IPS-NIHi7 (cell line): ENCODE measurements around the gene RB1.
"Not testable (repeated sequence)": the region's sequence is repeated elsewhere in the genome, so short reads cannot be mapped to it uniquely, and the experiment has no call there.

Experiments used
- DNase-seq: peaks from one replicate; pipeline ENCODE4 v3.0.0; 2012; ENCODE audit warnings: mixed read lengths; ENCODE audit errors: extremely low spot score

Gene RB1

GRCh38 chr13:48349525-48349924 lies 46.0 kb downstream of the RB1 start:
- DNase-seq = no peak

- DNase-seq = no peak
These were observed 50.0 kb downstream of the RB1 start for GRCh38 chr13:48353590-48353989.

GRCh38 chr13:48355524-48355923 lies 52.0 kb downstream of the RB1 start:
- not testable (repeated sequence) for DNase-seq

GRCh38 chr13:48356750-48357149 lies 53.2 kb downstream of the RB1 start:
- no peak for DNase-seq

- DNase-seq = no peak
These were observed 66.4 kb downstream of the RB1 start for GRCh38 chr13:48369988-48370387.

- DNase-seq = no peak
These were observed 67.3 kb downstream of the RB1 start for GRCh38 chr13:48370815-48371214.

- DNase-seq = no peak
These were observed 74.3 kb downstream of the RB1 start for GRCh38 chr13:48377857-48378256.

- DNase-seq = no peak
These were observed 77.0 kb downstream of the RB1 start for GRCh38 chr13:48380581-48380980.

- DNase-seq = no peak
These were observed 79.8 kb downstream of the RB1 start for GRCh38 chr13:48383384-48383783.

GRCh38 chr13:48386816-48387215 lies 83.3 kb downstream of the RB1 start:
- DNase-seq = no peak

GRCh38 chr13:48391257-48391656 lies 87.7 kb downstream of the RB1 start:
- no peak for DNase-seq

- DNase-seq = no peak
These were observed 89.6 kb downstream of the RB1 start for GRCh38 chr13:48393030-48393697.

GRCh38 chr13:48393698-48394085 lies 90.1 kb downstream of the RB1 start:
- no peak for DNase-seq

- no peak for DNase-seq
These were observed 94.2 kb downstream of the RB1 start for GRCh38 chr13:48397744-48398143.

GRCh38 chr13:48398450-48399095 lies 95.0 kb downstream of the RB1 start:
- DNase-seq = no peak

GRCh38 chr13:48400090-48400694 lies 96.6 kb downstream of the RB1 start:
- no peak for DNase-seq

GRCh38 chr13:48400850-48401291 lies 97.3 kb downstream of the RB1 start:
- DNase-seq = no peak

- DNase-seq = no peak
These were observed 97.9 kb downstream of the RB1 start for GRCh38 chr13:48401480-48401879.

GRCh38 chr13:48402325-48402932 lies 98.9 kb downstream of the RB1 start:
- no peak for DNase-seq

- DNase-seq = no peak
These were observed 99.6 kb downstream of the RB1 start for GRCh38 chr13:48403151-48403631.

GRCh38 chr13:48403913-48404312 lies 100.4 kb downstream of the RB1 start:
- no peak for DNase-seq

GRCh38 chr13:48404952-48405351 lies 101.4 kb downstream of the RB1 start:
- DNase-seq = no peak

GRCh38 chr13:48405875-48406274 lies 102.3 kb downstream of the RB1 start:
- DNase-seq = no peak
